WTC11 (cell line): Measurements from ENCODE around the gene RHBDL2.

Source experiments
- GABPB1 ChIP-seq: sonication (generic); formaldehyde crosslinking; IDR thresholded peaks from 2 replicates; pipeline ENCODE4 v1.8.1; 2023; ENCODE audit warnings: mild to moderate bottlenecking, missing genetic modification reagents
- NR2C2 ChIP-seq: sonication (generic); formaldehyde crosslinking; IDR thresholded peaks from 2 replicates; pipeline ENCODE4 v1.8.0; 2022; ENCODE audit warnings: mild to moderate bottlenecking, missing genetic modification reagents
- ZNF425 ChIP-seq: fragments of 250-450 bp; sonication (Bioruptor Pico); conservative IDR thresholded peaks from 2 replicates; pipeline ENCODE4 v1.9.0; 2021; ENCODE audit warnings: mild to moderate bottlenecking
- ZNF671 ChIP-seq: fragments of 250-450 bp; sonication (Bioruptor Pico); IDR thresholded peaks from 2 replicates; pipeline ENCODE4 v1.8.0; 2021; ENCODE audit warnings: mild to moderate bottlenecking
- TF ChIP-seq, protein P1 (sequence below): fragments of 200-600 bp; IDR thresholded peaks from 2 replicates; pipeline ENCODE4 v1.8.0; 2022; ENCODE audit warnings: antibody characterized with exemption
- TF ChIP-seq, protein P2 (sequence below): sonication (generic); formaldehyde crosslinking; IDR thresholded peaks from 2 replicates; pipeline ENCODE4 v1.8.1; 2023; ENCODE audit warnings: mild to moderate bottlenecking, moderate library complexity, missing genetic modification reagents

GRCh38 chr1:38885092-38885491 is 56.5 kb downstream of the RHBDL2 start:
- TF ChIP-seq GABPB1 (CRISPR knock-in tag): no peak
- TF ChIP-seq, protein P1, sequence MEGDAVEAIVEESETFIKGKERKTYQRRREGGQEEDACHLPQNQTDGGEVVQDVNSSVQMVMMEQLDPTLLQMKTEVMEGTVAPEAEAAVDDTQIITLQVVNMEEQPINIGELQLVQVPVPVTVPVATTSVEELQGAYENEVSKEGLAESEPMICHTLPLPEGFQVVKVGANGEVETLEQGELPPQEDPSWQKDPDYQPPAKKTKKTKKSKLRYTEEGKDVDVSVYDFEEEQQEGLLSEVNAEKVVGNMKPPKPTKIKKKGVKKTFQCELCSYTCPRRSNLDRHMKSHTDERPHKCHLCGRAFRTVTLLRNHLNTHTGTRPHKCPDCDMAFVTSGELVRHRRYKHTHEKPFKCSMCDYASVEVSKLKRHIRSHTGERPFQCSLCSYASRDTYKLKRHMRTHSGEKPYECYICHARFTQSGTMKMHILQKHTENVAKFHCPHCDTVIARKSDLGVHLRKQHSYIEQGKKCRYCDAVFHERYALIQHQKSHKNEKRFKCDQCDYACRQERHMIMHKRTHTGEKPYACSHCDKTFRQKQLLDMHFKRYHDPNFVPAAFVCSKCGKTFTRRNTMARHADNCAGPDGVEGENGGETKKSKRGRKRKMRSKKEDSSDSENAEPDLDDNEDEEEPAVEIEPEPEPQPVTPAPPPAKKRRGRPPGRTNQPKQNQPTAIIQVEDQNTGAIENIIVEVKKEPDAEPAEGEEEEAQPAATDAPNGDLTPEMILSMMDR: no peak
- no peak for TF ChIP-seq ZNF425 (CRISPR knock-in tag)
- TF ChIP-seq ZNF671 (CRISPR knock-in tag): no peak
- TF ChIP-seq, protein P2, sequence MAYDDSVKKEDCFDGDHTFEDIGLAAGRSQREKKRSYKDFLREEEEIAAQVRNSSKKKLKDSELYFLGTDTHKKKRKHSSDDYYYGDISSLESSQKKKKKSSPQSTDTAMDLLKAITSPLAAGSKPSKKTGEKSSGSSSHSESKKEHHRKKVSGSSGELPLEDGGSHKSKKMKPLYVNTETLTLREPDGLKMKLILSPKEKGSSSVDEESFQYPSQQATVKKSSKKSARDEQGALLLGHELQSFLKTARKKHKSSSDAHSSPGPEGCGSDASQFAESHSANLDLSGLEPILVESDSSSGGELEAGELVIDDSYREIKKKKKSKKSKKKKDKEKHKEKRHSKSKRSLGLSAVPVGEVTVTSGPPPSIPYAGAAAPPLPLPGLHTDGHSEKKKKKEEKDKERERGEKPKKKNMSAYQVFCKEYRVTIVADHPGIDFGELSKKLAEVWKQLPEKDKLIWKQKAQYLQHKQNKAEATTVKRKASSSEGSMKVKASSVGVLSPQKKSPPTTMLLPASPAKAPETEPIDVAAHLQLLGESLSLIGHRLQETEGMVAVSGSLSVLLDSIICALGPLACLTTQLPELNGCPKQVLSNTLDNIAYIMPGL (CRISPR knock-in tag): no peak
- TF ChIP-seq NR2C2 (CRISPR knock-in tag): no peak
